Measurements from ENCODE around the gene C1orf35.

Gene C1orf35

DNA sequence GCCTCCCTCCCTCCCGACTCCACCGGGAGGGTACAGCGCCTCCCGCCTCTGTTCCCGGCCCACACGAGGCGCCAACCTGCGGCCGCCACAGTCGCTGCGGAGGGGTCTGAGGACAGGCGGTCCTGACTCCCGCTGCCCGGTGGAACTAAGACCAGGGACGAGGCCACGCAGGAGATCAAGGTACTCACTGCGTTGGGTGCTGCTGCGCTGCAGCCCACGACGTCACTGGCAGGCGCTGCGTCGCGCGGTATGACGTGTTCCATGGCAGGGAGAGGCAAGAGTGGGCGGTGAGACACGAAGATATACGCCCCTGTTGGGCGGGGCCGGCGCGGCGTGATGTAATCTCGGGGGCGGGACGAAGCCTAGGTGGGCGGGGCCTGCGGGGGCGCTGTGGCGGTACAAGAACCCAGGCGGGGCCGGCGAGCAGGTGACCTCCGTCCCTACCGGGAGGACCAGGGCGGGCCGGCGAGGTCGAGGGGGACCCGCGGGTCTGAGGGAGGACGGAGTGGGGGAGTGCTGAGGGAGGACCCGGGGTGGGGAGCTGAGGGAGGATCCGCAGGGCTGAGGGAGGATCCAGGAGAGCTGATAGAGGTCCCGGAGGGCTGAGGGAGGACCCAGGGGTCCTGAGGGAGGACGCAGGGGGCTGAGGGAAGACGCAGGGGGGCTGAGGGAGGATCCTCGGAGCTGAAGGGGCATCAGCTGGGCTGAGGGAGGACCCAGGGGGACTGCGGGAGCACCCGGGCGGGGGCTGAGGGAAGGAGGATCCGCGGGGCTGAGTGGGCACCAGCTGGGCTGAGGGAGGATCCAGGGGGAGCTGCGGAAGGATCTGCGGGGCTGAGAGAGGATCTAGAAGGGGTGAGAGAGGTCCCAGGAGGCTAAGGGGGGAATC is 6.2 kb upstream of the C1orf35 start, which contains the start of gene MRPL55:
TSS of gene MRPL55 (minus strand) at position 227 of the 889 bp plus-strand sequence. CDS start 1,039 bp downstream, outside the sequence.
- DNase-seq, result peak; percentile 99

DNA sequence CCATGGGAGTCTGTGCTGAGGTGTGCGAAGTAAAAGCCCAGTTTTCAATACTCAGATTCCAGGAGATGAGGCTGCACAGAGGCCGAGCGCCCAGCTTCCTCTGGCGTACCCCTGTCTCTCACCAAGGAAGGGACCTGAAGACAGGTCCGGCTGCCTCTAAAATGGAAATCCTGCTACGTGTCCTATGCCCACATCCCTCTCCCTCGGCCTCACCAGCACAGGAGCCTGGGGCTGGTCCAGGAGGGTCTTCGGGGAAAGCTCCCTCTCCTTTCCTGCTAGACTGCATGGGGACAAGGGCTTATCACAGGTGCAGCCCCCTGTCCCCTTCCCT is 5.6 kb upstream of the C1orf35 start:
- DNase-seq, result no peak

DNA sequence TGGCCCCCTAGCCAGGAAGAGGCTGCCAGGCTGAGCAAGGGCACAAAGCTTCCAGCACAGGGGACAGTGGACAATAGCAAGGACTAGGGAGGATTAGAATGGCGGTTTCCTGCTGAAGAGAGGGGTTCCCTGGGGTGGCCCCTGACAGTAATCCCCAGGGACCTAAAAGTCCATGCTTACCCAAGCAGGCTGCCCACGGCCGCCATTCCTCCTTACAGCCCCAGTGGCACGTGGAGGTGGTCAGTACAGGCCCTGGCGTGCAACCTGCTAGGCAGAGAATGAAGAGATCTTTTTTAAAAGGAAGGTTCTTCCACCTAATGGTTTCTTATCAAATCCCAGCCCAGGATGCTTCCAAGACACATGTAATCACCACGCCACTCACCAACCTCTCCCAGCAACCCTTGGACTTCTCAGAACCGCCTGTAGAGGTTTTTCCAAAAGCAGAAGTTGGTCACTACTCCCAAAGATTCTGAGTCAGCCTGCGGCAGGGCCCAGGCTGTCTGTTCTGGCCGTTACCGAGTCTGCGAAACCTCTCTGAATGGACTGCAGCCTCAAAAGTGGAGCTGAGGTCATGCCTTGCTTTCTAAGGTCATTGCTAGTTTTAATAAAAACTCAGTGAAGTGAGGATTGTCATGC is 5.0 kb upstream of the C1orf35 start:
- no peak for DNase-seq

DNA sequence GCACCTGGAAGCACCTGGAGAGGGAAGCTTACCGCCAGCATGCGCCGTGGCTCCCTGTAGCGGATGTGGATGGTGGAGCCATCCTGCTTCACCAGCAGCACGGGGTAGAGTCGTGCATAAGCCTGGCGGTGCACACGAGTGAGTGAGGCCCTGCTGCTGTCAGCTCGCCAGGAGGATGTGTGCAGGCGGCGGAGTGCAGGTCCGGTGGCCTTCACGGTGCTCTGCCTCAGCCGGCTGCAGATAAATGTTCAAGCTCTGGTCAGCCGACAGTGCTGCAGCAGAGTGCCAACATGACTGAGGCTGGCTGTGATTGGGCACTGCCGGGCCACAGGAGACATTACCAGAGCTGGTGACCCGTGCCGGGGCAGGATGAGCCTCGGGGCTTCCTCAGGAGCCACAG is 4.5 kb upstream of the C1orf35 start:
- DNase-seq, result no peak

DNA sequence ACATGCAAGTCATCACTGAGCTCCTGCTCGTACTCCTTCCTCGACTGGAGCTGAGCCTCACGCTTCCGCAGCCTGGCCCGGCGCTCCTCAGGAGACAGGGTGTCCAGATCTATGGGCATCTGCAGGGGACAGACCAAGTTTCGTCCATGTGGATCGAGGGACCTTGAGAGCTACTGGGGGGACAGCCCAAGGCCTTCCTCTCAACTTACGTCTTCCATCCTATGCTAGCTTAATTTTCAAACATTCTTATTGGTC is 3.6 kb upstream of the C1orf35 start:
- no peak for DNase-seq

DNA sequence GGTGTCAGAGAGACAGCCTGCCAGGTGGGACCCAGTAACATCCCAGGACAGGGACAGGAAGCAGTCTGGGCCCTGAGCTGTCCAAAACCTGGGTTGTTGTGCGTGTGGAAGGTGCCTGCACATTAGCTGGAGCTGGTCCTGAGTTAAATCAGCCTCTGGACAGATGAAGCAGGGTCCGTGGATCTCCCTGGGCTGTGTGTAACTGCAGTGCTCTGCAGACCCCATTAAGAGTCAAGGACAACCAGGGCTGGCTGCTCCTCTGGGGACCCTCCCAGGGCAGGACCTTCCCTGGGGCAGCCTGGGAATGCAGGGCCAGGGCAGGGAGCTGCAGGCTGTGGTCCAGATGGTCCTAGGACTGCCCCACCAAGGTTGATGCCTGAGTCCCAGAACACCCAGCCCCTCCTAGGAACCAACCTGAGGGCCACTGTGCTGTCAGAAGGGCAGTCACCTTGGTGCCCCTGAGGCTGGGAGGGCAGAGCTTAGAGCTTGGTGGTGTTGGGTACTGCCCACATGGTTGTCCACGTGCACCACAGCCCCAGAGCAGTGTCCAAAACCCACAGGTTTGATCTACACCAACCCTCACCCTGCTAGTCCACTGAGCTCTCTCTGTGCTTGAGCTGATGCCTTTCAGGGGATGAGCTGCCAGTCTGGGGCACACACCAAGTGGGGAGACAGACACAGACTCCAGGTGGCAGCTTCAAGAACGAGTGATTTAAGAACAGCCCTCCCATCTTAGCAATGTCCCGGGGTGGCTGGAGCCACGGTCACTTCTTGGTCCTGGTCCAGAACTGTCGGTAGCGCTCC is 3.1 kb upstream of the C1orf35 start:
- no peak for DNase-seq

DNA sequence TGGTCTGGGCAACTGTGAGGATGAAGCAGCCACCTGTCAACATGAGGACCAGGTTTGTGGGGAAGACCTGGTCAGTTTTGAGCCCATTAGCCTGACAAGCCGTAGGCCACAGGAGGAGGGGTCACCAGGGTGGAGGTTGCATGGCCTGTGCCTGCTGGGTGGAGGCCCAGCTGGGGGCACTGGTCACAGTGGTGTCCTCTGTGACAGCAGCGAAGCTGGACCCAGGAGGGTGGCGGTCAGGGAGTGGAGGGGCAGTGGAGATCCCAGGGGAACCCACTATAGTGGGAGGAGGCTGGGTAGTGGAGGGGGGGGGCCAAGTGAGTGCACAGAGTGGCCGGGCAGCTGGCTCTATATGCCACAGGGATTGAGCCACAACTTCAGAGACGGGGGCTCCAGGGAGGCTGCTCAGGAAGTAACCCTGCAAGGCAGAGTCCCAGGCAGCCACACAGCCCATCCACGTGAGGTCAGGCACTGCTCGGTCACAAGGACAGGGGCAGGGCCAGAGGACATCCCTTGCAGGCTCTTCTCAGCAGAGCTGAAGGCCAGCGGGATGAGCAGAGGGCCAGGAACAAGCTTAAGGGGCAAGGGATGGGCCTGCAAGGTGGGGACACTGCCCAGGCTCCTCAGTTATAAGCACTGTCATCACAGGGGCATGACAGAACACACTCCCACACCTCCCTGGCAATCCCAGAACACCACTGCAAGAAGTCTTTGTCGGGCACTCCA is 2.3 kb upstream of the C1orf35 start:
- DNase-seq, result no peak

DNA sequence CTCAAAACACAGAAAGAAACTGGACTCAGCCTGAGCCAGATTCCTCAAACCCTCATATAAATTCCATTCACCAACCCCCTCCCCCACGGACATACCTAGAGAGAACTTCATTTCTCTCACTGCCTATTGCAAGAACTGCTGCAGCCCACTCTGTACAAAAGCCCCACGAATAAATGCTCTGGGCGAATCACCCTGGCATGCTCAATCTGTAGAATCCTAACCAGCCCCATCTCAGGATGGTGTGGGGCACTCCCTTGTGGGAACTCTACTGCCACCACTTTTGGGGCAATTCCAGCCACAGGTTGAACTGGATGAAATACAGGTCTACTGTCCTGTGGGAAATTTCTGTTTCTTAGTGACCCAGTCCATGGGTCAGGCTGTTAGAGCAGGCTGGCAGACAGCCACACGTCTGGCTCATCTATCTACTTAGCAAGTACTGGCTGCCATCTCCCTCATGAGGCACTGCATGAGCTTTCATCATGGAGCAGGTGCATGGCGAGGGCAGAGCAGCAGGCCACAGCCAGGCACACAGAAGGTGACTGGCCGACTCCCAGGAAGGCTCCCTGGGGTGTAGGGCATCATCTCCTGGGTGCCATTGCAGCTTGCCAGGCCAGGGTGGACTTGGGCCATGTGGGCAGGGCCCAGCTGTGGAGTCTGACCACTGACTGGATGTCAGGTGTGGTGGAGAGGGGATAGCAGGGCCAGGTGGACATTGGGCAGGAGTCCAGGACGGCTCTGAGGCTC is 1.6 kb upstream of the C1orf35 start:
- no peak for DNase-seq

DNA sequence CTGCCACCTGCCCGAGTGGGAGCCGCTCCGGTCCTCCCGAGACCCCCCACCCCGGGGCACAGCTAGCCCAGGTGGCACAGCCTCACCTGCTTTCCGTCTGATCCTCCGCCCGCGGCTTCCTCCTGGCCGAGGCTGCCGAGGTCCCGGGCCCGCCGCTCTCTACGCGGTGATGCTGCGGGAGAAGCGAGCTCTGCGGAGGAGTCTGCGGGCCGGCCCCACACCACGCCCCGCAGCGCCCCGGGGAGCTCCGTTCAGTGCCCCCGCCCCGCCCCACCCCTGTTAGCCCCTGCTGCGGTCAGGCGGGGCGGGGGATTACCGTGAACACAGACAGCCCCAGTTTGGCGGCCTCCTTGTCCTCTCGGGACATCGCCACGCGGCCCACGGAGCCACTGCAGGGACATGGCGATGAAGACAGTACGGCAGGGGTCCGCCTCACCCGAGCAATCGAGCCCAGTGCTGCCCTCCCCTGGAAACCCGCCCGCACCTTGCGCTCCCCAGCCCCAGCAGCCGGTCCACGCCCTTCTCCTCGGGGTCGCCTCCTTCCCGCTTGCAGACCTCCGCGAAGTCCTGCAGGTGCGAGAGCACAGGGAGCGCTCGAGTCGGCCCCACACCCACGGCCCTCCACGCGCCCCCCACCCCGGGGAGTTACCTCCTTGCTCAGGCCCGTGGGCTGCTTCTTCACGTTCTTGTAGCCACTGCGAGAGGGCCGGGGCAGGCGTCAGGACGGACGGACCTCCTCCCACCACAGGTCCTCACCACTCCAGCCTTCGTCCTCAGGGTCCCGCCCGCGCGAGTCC is 933 bp downstream of the C1orf35 start:
- peak; percentile 64 for DNase-seq

DNA sequence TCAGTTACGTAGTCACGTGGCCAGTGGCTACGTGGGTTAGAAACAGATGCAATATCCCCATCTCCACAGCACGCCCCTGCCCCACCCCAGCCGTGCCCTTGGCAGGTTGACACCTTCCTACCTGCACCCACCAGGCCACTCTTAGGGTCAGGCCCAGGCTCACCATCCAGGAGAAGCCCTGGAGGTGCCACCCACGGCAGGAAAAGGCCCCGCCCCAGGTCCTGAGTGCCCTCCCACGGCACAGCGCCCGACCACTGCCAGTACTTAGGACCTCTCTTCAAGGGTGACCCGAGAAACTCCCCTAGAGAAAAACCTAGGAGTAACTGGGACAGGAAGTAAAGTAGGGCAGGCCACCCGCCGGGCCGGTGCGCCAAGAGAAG is 1.5 kb downstream of the C1orf35 start:
- no peak for DNase-seq

DNA sequence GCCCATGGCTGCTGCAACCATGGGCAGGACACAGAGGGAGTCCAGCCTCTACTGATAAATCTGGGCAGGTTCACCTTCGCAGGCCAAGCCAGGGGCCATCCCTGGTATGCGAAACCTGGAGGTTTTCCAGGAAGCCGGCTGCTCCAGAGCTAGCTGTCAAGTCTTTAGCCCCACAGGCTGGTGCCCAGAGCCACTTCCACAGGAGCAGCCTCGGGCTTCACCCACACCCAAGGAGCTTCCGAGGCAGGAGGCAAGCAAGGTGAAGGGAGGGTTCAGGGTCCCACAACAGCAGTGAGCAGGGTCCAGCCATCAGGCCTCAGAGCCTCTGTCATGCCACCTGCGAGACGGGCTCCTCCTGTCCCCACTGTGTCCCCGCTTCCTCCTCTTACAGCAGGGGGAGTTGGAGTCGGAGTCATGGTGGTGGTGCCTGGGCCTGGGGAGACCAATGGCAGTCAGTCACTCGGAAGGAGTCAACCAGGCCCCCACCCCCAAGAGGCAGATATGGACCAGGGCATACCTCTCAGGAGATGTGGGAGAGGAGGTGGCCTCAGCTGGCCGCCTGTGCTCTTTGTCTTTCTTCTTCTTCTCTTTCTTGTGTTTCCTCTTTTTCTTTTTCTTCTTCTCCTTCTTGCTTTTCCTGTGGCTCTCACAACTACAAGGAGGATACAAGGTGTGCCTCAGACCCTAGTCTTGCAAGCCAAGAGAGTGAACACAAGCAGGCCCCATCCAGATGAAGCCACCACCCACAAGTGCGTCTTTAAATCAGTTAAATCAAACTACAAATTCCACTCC is 2.1 kb downstream of the C1orf35 start:
- no peak for DNase-seq

DNA sequence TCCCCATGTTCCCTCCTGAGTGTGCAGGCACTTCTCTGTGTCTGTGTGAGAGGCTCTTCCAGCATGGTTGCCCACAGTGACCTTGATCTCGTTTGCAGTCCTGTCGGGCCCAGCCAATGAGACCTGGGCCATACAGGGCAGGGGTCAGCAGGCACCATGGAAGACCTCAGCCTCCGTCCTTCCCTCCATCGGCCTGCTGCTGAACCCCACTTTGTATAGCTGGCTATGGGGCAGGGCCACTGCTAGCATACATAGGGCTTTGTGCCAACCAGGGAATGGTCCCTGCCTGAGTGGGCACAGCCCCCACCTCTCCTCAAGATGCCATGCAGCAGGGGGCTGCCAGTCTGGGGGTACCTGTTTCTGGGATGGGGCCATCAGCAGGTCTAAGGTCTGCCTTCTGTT is 3.8 kb downstream of the C1orf35 start:
- DNase-seq, result no peak

DNA sequence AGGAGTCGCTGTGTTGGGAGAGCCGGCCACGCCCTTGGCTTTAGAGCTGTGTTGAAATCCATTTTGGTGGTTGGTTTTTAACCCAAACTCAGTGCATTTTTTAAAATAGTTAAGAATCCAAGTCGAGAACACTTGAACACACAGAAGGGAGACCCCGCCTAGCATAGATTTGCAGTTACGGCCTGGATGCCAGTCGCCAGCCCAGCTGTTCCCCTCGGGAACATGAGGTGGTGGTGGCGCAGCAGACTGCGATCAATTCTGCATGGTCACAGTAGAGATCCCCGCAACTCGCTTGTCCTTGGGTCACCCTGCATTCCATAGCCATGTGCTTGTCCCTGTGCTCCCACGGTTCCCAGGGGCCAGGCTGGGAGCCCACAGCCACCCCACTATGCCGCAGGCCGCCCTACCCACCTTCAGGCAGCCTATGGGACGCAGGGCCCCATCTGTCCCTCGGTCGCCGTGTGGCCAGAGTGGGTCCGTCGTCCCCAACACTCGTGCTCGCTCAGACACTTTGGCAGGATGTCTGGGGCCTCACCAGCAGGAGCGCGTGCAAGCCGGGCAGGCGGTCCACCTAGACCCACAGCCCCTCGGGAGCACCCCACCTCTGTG is 4.7 kb downstream of the C1orf35 start:
- DNase-seq, result no peak

DNA sequence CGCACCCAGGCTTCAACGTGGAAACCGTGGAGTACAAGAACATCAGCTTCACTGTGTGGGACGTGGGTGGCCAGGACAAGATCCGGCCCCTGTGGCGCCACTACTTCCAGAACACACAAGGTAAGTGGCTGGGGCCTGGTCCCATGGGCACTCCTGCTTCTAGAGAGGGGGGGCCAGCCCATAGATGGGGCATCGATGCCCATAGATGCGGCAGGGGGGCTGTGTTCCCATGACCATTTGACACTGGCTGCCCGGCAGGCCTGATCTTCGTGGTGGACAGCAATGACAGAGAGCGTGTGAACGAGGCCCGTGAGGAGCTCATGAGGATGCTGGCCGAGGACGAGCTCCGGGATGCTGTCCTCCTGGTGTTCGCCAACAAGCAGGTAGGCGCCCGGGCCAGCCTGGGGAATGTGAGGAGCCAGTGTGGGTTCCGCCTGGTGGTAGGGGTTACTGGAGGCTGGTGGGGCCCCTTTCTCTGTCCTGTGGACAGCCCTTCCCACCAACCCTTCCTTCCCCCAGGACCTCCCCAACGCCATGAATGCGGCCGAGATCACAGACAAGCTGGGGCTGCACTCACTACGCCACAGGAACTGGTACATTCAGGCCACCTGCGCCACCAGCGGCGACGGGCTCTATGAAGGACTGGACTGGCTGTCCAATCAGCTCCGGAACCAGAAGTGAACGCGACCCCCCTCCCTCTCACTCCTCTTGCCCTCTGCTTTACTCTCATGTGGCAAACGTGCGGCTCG is 5.6 kb downstream of the C1orf35 start:
- DNase-seq, result no peak

DNA sequence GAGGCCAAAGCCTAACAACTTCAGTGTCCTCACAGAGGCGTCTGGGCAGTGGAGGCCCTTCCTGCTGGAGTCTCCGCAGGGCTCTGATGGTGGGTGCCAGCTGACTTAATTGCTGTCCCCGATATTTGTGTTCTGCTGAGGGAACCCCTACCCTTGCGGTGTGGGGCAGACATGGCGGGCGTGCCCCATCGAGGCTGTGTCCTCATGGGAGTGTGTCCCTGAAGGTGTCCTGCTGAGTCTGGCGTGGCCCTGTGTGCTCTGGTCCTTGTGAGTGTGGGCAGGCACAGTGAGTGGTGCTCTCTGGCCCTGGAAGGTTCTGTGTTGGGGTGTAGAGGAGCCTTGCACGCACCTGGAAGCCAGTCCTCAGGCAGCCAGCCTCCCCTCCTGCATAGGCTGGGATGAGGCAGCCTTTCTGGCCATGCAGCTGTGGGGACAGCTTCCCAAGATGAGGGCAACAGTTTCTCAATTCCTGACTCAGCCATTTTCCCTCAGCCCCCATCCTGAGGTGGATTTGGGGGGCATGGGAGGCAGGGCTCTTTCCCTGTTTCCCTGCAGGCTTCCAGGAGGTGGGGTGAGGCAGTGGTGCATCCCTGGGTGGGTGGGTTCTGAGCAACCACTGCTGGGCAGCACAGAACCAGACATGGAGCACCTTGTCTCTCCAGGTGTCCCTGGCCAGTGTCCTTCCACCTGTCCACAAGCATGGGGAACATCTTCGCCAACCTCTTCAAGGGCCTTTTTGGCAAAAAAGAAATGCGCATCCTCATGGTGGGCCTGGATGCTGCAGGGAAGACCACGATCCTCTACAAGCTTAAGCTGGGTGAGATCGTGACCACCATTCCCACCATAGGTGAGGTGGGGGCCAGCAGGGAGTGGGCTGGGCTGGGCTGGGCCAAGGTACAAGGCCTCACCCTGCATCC is 6.5 kb downstream of the C1orf35 start:
- DNase-seq, result no peak

DNA sequence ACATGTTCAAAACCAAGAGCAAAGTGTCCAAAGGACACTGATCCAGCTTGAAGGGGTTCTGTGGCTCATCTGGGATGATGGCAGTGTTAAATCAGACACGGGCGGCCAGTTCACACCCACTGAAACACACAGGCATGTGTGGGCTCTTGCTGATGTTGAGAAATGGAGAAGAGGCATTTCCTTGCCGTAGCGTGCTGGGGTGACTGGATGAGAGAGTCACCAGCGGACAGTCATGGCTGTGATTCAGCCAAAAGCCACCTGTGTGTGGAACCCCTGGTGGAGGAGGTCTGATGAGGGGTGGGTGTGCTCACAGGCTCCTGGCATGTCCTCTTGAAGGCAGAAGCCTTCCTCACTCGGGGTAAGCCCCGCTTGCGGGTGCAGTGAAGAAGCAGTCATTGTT is 7.2 kb downstream of the C1orf35 start:
- no peak for DNase-seq

DNA sequence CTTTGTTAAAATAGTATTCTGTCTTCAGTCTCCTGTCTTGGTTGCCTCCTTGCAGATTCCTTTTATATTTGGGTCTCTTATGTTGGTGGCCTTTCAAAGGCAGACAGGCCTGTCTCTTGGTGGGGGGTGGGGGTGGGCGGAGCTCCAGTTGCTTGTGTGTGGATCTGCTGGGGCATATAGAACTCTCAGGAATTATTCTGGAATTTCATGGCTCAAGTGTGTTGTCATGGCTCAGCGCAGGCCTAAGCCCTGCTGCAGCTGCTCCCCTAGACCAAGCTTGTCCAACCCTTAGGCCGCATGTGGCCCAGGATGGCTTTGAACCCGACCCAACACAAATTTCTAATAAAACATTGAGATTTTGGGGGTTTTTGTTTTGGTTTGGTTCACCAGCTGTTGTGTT is 8.0 kb downstream of the C1orf35 start:
- DNase-seq, result no peak

DNA sequence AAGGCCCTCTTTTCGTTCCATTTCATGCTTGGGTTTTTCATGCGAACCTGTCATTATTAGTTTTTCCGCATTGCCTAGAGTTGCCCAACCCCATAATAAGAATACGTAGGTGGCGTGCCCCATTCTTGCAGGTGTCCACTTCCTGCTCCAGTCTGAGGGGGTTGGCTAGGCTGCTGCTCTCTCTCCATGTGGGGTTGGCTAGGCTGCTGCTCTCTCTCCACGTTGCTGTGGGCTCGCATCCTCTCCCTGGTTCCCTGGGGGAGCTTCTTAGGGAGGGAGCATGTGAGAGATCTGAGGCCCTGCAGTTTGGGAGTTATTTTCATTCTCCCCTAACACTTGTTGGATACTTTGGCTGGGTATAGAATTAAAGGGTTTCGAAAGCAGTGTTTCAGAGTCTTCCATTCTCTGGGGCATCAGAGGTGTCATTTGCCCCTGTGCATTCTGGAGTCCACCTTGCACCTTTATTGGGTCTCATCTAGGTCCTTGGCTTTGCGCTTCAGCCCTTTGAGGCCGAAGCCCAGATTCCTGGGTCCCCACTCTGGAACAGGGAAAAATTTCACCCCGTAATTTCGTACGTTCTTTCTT is 8.6 kb downstream of the C1orf35 start:
- no peak for DNase-seq
